Suppressor macrophage treated with lipopolysaccharide for 1 hour (primary cell): ENCODE measurements around the gene MYO6.
A peak's percentile ranks its signal among the peaks of the same experiment; 100 is the strongest.
"Not testable (repeated sequence)": the region's sequence is repeated elsewhere in the genome, so short reads cannot be mapped to it uniquely, and the experiment has no call there.

Experiments used
- DNase-seq, 3 donors: peaks; one replicate each; pipeline ENCODE4 v3.0.0-alpha.2; 2020 to 2022

Gene MYO6

GRCh38 chr6:75893776-75894152 lies 144.7 kb downstream of the MYO6 start:
- DNase-seq: no peak

- DNase-seq: no peak
These were observed 147.5 kb downstream of the MYO6 start for GRCh38 chr6:75896526-75896925.

GRCh38 chr6:75900216-75900615 lies 151.2 kb downstream of the MYO6 start:
- DNase-seq: not testable (repeated sequence)

- DNase-seq: not testable (repeated sequence)
These were observed 156.1 kb downstream of the MYO6 start for GRCh38 chr6:75905129-75905528.

- no peak for DNase-seq
These were observed 157.8 kb downstream of the MYO6 start for GRCh38 chr6:75906871-75907270.

- no peak for DNase-seq
These were observed 158.4 kb downstream of the MYO6 start for GRCh38 chr6:75907444-75907843.

- DNase-seq: no peak
These were observed 164.0 kb downstream of the MYO6 start for GRCh38 chr6:75913040-75913439.

GRCh38 chr6:75922226-75922625 lies 173.2 kb downstream of the MYO6 start:
- DNase-seq: no peak

GRCh38 chr6:75926293-75927168 lies 177.5 kb downstream of the MYO6 start:
- no peak for DNase-seq

- no peak for DNase-seq
These were observed 182.1 kb downstream of the MYO6 start for GRCh38 chr6:75931011-75931680.

GRCh38 chr6:75932067-75932466 lies 183.0 kb downstream of the MYO6 start:
- DNase-seq: peak in 1 of 3 donors; percentile 5

- DNase-seq: no peak
These were observed 184.4 kb downstream of the MYO6 start for GRCh38 chr6:75933387-75933975.

GRCh38 chr6:75934643-75935472 lies 185.8 kb downstream of the MYO6 start:
- DNase-seq: peak; percentile 66 to 75 (median 69)

- DNase-seq: no peak
These were observed 186.4 kb downstream of the MYO6 start for GRCh38 chr6:75935473-75935793.

- no peak for DNase-seq
These were observed 187.6 kb downstream of the MYO6 start for GRCh38 chr6:75936682-75937081.

GRCh38 chr6:75937846-75938245 lies 188.8 kb downstream of the MYO6 start:
- DNase-seq: no peak

- DNase-seq: no peak
These were observed 191.5 kb downstream of the MYO6 start for GRCh38 chr6:75940564-75940963.

- no peak for DNase-seq
These were observed 192.5 kb downstream of the MYO6 start for GRCh38 chr6:75941509-75941908.

GRCh38 chr6:75943381-75943780 lies 194.3 kb downstream of the MYO6 start:
- DNase-seq: no peak

GRCh38 chr6:75946146-75946831 lies 197.2 kb downstream of the MYO6 start:
- DNase-seq: no peak

GRCh38 chr6:75947935-75948334 lies 198.9 kb downstream of the MYO6 start:
- no peak for DNase-seq

- DNase-seq: no peak
These were observed 203.1 kb downstream of the MYO6 start for GRCh38 chr6:75952128-75952527.

GRCh38 chr6:75963569-75963968 lies 214.5 kb downstream of the MYO6 start:
- no peak for DNase-seq
